ENCODE data around the gene ATXN1.
"Not testable (repeated sequence)": the region's sequence is repeated elsewhere in the genome, so short reads cannot be mapped to it uniquely, and the experiment has no call there.

Gene ATXN1

DNA sequence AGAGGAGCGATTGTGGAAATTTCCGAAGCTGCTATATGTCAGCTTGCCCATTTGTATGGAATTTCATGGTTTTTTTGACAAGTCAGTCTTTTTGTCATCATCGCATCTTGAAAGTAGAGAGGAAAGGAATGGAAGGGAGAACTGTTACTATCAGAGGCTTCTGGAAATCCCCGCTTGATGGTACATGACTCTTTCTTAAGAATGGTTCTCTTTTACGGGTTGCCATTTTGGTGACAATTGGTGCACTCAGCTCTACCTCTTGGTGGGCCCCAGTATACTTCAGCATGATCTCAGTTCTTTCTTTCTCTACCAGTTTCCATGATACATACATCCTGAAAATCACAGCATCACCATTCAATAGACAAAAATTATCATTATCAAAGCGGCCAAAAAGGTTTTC lies 146.0 kb downstream of the ATXN1 start:
- not testable (repeated sequence) for DNase-seq (ENCODE audit: low read depth in 2 of 2)

GRCh38 chr6:16614143-16614542 lies 147.1 kb downstream of the ATXN1 start:
- not testable (repeated sequence) for DNase-seq (ENCODE audit: low read depth in 2 of 2)

DNA sequence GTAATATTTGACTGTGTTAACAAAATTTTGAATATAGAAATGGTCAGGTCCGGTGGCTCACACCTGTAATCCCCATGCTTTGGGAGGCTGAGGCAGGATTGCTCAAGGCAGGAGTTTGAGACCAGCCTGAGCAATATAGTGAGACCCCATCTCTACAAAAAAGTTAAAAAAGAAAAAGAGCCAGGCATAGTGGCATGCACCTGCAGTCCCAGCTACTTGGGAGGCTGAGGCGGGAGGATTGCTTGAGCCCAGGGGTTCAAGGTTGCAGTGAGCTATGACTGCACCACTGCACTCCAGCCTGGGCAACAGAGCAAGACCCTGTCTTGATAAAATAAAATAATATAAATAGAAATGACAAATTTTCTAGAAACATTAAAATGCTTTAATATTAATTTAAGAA lies 147.8 kb downstream of the ATXN1 start:
- not testable (repeated sequence) for DNase-seq (ENCODE audit: low read depth in 2 of 2)

DNA sequence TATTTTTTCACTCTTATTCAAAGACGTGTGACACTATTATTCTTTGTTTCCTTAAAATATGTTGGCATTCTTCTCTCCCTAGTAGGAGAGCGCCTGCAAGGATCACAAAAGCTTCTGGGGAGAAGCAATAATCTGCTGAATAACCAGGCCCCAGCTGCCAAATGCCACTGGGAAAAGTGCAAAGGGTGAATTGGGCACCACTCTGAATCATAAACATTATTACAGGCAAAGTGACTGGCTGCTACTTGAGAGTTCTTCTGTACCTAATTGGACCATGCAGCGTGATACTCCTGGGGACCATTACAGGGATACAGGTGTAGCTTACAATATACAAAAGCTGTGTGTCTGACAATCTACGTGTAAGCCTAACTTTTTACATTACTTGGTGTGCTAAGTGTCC lies 152.8 kb downstream of the ATXN1 start:
- DNase-seq (ENCODE audit: low read depth in 2 of 2): no peak

GRCh38 chr6:16602035-16602434 lies 159.2 kb downstream of the ATXN1 start:
- no peak for DNase-seq (ENCODE audit: low read depth in 2 of 2)

GRCh38 chr6:16600701-16601100 lies 160.6 kb downstream of the ATXN1 start:
- DNase-seq (ENCODE audit: low read depth in 2 of 2): no peak

DNA sequence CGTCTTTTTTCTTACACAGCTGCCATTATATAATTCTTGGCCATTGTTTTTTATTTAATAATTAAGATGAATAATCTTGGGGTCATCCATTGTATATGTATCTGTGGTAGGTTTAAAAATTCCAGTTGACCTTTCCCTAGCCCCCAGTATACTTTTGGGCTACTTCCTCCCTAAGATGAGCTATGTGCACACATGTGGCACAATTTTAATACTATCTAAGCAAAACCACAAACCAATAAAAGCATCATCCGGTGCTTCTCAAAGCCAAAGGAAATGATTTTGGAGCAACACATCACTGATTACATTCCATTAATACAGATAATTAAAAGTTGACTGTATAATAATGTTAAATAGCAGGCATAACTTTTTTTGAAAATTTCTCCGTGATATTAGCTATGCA lies 161.2 kb downstream of the ATXN1 start:
- DNase-seq (ENCODE audit: low read depth in 2 of 2): no peak

DNA sequence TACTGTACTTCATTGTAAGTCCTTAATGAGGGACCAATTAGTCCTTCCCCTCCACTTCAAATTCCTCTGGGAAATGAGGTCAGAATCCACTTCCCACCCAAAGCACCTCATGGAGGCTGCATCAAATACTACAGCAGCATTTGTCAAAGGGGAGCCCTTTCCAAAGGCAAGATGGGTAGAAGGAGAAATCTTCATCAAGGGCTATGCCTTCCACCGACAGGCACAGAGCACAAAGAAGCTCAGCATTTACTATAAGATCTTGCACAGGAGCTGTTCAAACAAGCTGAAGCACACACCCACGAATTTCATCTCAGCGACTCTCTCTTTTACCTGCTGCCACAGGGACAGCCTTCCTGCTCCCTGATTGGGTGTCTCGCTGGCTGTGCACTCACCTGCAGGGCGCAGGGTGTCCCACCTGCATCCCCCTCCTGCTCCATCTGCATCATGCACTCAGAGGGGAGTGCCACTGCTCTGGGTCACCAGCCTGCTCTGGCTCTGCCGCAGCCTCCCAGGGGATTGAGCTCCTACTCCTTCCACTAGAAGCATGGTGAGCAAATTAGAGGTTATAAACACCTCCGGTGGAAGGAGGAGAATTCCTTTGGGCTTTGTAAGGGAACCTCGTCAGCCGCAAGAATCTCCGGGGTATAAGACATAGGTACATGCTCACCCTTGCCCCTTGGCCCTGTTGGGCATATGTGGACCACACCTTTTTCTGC lies 164.5 kb downstream of the ATXN1 start:
- no peak for DNase-seq (ENCODE audit: low read depth in 2 of 2)

DNA sequence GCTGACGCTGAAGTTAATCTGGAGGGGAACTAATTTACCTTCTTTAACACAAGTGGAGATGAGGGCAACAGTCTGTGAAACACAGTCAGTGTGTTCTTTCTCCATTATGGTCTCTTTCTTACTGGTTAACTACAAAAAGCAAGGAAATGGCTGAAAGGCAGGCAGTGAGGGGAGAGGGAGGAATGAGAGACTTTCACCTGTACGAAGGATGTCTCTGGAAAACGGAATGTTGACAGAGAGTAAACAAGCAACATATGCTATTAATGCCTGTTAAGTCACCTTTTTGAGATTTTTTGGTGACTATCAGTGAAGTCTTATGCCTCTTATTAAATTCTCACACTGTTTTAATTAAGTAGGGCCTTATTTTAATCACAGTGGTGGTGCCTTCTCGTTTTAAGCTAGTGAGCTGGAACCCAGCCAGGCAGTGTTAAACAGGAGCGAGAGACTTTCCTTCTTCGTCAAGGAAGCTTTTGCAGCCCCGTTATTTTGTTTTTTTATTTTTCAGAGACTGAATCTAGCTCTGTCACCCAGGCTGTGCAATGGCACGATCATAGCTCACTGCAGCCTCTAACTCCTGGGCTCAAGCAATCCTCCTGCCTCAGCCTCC lies 165.6 kb downstream of the ATXN1 start:
- DNase-seq (ENCODE audit: low read depth in 2 of 2): no peak

DNA sequence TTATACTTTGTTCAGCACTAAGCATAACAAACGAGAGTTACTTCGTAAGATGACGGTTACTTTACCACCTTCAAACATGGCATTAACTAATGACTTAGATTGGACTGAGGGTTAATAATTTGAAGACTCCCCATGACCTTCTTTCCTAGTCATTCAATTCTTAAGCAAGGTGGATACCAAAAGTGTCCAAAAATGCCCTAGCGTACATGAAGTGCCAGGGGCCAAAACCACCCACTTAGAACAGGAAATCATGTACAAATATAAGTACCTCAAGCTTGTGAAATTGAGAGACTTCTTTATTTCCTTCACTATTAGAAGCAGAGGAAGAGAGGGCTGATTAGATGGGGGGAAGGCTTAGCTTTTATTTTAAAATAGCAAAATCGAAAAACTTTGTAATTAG lies 166.4 kb downstream of the ATXN1 start:
- DNase-seq (ENCODE audit: low read depth in 2 of 2): no peak

GRCh38 chr6:16592223-16592911 lies 168.9 kb downstream of the ATXN1 start:
- no peak for DNase-seq (ENCODE audit: low read depth in 2 of 2)

GRCh38 chr6:16591396-16592222 lies 169.7 kb downstream of the ATXN1 start:
- no peak for DNase-seq (ENCODE audit: low read depth in 2 of 2)

DNA sequence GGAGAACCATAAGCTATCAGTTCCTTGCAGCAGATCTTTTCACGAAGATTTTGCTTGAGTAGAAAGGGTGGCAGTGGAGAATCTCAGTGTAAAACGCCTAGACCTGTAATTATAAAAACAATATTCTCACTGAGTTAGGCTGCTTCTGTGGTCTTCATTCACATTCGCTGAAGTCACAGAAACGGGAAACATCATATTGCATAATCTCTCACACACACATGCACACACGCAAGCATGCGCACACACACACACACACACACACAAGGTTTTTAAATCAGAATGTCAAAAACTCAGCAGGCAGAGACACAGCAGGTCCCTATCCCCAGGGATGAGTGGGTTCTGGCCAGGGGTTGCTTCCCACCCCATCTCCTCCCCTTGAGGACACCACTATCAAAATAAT lies 175.5 kb downstream of the ATXN1 start:
- DNase-seq (ENCODE audit: low read depth in 2 of 2): no peak

DNA sequence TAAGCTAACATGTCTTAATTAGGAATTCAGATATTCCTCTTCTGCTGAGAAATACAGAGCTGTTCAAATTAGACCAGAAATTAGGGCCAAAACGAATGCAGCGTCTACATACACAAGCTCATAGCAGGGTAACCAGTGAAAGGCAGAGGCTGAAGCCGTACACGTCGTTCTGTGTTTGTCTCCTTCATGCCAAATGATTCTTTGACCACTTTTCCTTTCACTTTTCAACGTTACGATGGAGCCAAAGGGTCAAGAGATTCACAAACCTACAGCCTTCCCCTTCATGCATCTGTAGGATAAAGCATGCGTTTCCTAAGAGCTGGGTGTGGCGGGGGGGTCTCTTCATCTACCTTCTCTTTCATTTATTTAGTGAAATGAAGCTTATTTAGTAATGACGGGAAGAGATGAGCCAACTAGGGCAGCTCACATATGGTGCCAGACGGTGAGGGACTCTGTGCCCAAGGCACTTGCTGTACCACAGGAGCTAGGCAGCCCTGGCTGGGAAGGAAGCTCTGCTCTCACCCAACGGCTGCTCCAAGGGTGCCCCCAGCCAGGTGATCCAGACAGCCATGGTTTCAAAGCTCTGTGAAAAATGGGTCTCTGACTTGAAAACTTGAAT lies 178.0 kb downstream of the ATXN1 start:
- no peak for DNase-seq (ENCODE audit: low read depth in 2 of 2)

GRCh38 chr6:16582446-16583143 lies 178.7 kb downstream of the ATXN1 start:
- DNase-seq (ENCODE audit: low read depth in 2 of 2): no peak

GRCh38 chr6:16578695-16579285 lies 182.5 kb downstream of the ATXN1 start:
- no peak for DNase-seq (ENCODE audit: low read depth in 2 of 2)

DNA sequence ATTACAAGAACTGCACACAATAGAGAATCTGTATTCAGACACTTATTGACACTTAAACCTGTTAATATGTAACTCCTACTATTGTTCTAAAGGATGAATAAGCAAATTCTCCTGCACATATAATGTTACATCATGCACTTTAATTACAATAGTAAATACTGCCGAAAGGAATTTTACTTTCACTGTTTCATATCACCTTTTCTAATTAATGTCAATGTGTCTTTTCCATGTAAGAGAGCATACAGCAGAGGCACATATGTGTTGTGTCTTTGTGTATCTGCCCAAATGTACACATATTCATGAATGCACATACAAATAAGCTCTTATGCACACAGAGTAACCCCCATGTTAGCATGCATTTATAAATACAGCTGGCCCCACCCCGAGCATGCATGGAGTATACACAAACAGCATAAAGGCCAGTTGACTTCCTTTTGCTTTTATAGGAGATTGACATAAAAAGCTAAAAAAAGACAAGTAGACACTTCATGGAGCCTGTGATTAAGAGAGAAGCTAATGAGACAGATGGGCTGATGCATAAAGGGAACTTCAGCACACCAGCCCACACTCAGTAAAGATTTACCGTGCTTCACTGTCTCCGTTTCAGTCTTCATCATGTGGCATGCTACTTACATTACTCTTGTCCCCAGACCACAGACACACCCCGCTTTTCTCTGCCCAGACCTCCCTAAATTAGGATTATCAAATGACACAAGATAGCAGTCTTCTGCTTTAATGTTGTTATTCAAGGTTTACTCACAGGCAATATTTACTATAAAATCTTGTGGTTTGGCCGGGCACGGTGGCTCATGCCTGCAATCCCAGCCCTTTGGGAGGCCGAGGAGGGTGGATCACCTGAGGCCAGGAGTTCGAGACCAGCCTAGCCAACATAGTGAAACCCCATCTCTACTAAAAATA lies 184.6 kb downstream of the ATXN1 start:
- no peak for DNase-seq (ENCODE audit: low read depth in 2 of 2)

DNA sequence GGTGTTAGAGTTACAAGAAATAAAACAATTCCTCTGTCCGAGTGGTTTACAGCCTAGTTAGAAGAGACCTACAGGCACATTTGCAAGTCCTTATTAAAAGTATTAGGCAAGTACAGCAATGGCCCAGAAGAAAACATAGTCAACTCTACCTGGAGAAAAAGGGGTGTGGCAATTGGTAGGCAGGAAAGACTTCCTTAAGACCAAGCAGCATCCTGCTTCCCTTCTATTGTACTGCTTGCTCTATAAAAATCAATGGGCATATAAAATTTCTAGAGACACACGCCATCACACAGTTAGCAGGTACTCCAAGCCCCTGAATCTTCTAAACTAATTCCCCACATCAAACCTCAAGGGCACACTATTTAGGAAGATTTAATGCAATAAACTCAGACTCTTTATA lies 185.6 kb downstream of the ATXN1 start:
- DNase-seq (ENCODE audit: low read depth in 2 of 2): no peak

- DNase-seq (ENCODE audit: low read depth in 2 of 2): no peak
These were observed 188.3 kb downstream of the ATXN1 start for GRCh38 chr6:16572943-16573342.

- no peak for DNase-seq (ENCODE audit: low read depth in 2 of 2)
These were observed 188.9 kb downstream of the ATXN1 start for GRCh38 chr6:16572317-16572716.
